Testis (tissue), 2 donors: Measurements from ENCODE around the gene LMTK3.

ENCODE experiments used
- POLR2A ChIP-seq: fragments of 450-650 bp; IDR thresholded peaks from one replicate; pipeline ENCODE4 v1.6.1; 2017; ENCODE audit warnings: antibody characterized with exemption, mild to moderate bottlenecking, moderate library complexity
- TF ChIP-seq, protein P1 (sequence below), 3 experiments: fragments of 450-650 bp in 2 of 3; fragments of 200-600 bp in 1 of 3; sonication (generic) in 1 of 3; IDR thresholded peaks; one replicate each; pipeline ENCODE4 v1.5.1; 2016 to 2019; ENCODE audit warnings: antibody characterized with exemption in 3 of 3, mild to moderate bottlenecking in 2 of 3, moderate library complexity in 1 of 3

DNA sequence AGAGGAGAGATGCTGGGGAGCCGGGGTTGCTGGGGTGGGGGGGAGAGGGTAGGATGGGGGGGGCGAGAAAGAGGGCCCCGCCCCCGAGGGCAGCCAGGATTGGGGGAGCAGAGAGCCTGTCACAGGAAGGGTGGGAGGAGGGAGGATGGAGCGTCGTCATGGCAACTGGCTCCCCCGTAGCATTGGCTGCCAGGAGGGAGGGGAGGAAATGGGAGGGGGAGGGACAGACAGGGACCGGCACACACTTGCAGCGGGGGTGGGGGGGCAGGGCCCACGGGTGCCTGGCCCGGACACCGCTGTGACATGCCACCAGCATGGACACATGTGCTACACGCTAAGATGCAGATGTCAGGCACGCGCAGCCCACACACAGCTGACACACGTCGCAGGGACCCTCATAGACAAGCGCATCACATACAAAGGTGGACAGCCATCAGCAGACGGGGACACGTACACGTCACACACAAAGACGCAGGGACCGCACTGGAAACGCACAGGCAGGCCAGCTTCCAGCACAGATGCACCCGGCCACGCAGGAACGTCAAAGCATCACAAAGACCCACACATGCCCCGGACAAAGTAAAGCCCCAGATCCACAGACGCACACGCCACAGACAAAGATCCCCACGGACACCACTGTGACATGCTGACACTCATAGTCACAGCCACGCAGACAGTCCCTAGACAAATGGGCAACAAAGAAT, at the start of gene LMTK3:
- TF ChIP-seq, protein P1, sequence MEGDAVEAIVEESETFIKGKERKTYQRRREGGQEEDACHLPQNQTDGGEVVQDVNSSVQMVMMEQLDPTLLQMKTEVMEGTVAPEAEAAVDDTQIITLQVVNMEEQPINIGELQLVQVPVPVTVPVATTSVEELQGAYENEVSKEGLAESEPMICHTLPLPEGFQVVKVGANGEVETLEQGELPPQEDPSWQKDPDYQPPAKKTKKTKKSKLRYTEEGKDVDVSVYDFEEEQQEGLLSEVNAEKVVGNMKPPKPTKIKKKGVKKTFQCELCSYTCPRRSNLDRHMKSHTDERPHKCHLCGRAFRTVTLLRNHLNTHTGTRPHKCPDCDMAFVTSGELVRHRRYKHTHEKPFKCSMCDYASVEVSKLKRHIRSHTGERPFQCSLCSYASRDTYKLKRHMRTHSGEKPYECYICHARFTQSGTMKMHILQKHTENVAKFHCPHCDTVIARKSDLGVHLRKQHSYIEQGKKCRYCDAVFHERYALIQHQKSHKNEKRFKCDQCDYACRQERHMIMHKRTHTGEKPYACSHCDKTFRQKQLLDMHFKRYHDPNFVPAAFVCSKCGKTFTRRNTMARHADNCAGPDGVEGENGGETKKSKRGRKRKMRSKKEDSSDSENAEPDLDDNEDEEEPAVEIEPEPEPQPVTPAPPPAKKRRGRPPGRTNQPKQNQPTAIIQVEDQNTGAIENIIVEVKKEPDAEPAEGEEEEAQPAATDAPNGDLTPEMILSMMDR (IDR thresholded peaks at IDR 0.05), result no peak
- TF ChIP-seq POLR2A, result no peak
